K562 (cell line): Measurements from ENCODE around the gene MRPS24. TPM values are rescaled to one million over a fixed set of nuclear protein-coding genes. Genes with fewer than 3 reads are reported as not detected.
A peak's percentile ranks its signal among the peaks of the same experiment; 100 is the strongest.

ENCODE experiments used
- SP1 ChIP-seq: sonication (generic); formaldehyde crosslinking; IDR thresholded peaks from 2 replicates; pipeline ENCODE4 v1.8.1; 2022; ENCODE audit warnings: mild to moderate bottlenecking, missing genetic modification reagents
- polyA plus RNA-seq, 8 experiments: library from polyadenylated mRNA; depleted of rRNA in 4 of 8; stranded (reverse) in 5 of 8; unstranded in 3 of 8; fragments of >200 nt; fragmentation: Nextera tagmentation in 2 of 8; fragmentation: Illumina TruSeq in 1 of 8; extraction: Ambion mirVana in 2 of 8; extraction: Trizol in 1 of 8; gene quantifications; 2 replicates each; pipeline versions ENCODE4 v1.2.1 to v1.2.3, GENCODE V29; 2011 to 2014; ENCODE audit warnings: inconsistent platforms in 1 of 8, missing spikeins in 1 of 8
- total RNA-seq, 7 experiments: library from RNA; depleted of rRNA in 6 of 7; stranded (reverse); fragments of >200 nt in 6 of 7; fragmentation: Illumina TruSeq in 2 of 7; extraction: Trizol in 2 of 7; gene quantifications; 2 replicates each; pipeline versions ENCODE4 v1.2.1 to v1.2.3, GENCODE V29; 2011 to 2021; ENCODE audit warnings: low replicate concordance in 1 of 7
- TF ChIP-seq, protein P1 (sequence below), 2 experiments: fragments of 450-650 bp; formaldehyde crosslinking in 1 of 2; IDR thresholded peaks; 2 replicates each; pipeline versions ENCODE4 v1.4.0 to v1.6.1; 2014 to 2020; ENCODE audit warnings: mild to moderate bottlenecking in 2 of 2, borderline replicate concordance in 1 of 2, low read depth in 1 of 2
- TF ChIP-seq, protein P2 (sequence below): sonication (generic); IDR thresholded peaks from 2 replicates; pipeline ENCODE4 v1.6.1; 2016

MRPS24 gene
- total and polyA plus RNA-seq, 9 of the 15 experiments (the other 6 are each of a cell fraction or from before 2014, with no cell fraction given), result 51.4 to 214 (median 169) TPM

DNA sequence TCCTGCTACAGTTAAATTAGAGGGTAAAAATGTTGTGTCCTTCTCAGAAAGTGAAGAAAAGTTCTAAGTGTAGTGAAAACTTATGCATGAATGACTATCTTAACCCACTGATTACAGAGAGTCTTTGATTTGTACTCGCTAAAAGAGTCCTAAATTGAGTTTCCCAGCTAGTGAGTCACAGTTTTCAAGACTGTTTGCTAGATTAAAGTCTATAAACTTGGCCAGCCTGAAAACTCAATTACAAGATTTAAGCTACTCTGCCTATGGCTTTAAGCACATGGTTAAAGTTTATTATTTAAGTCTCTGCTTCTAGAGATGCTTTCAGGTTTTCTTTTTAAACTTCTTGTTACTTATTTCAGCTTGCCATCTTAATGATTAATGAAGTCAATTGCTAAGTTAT is 44.4 kb downstream of the MRPS24 start (continued):
- TF ChIP-seq, protein P1, sequence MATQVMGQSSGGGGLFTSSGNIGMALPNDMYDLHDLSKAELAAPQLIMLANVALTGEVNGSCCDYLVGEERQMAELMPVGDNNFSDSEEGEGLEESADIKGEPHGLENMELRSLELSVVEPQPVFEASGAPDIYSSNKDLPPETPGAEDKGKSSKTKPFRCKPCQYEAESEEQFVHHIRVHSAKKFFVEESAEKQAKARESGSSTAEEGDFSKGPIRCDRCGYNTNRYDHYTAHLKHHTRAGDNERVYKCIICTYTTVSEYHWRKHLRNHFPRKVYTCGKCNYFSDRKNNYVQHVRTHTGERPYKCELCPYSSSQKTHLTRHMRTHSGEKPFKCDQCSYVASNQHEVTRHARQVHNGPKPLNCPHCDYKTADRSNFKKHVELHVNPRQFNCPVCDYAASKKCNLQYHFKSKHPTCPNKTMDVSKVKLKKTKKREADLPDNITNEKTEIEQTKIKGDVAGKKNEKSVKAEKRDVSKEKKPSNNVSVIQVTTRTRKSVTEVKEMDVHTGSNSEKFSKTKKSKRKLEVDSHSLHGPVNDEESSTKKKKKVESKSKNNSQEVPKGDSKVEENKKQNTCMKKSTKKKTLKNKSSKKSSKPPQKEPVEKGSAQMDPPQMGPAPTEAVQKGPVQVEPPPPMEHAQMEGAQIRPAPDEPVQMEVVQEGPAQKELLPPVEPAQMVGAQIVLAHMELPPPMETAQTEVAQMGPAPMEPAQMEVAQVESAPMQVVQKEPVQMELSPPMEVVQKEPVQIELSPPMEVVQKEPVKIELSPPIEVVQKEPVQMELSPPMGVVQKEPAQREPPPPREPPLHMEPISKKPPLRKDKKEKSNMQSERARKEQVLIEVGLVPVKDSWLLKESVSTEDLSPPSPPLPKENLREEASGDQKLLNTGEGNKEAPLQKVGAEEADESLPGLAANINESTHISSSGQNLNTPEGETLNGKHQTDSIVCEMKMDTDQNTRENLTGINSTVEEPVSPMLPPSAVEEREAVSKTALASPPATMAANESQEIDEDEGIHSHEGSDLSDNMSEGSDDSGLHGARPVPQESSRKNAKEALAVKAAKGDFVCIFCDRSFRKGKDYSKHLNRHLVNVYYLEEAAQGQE (IDR thresholded peaks at IDR 0.05; ENCODE audit: borderline replicate concordance), result no peak
- TF ChIP-seq, protein P1 (CRISPR knock-in tag; IDR thresholded peaks at IDR 0.05; ENCODE audit: low read depth), result no peak
- no peak for TF ChIP-seq SP1 (CRISPR knock-in tag)
- TF ChIP-seq, protein P2, sequence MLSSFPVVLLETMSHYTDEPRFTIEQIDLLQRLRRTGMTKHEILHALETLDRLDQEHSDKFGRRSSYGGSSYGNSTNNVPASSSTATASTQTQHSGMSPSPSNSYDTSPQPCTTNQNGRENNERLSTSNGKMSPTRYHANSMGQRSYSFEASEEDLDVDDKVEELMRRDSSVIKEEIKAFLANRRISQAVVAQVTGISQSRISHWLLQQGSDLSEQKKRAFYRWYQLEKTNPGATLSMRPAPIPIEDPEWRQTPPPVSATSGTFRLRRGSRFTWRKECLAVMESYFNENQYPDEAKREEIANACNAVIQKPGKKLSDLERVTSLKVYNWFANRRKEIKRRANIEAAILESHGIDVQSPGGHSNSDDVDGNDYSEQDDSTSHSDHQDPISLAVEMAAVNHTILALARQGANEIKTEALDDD, result peak; percentile 35; the same call in 1 of the 2 replicates
